GM19438 (cell line): ENCODE results near the gene UBR4.

Source experiments
- ATAC-seq: cut with Tn5 transposase; IDR thresholded peaks from one replicate; pipeline ENCODE4 v1.9.1; 2021; ENCODE audit warnings: low read depth; ENCODE audit not compliant: unreplicated experiment

UBR4 gene

GRCh38 chr1:19100028-19100427, 110.0 kb downstream of the UBR4 start:
- ATAC-seq = no peak

- no peak for ATAC-seq
Observed at GRCh38 chr1:19096990-19097389, 113.1 kb downstream of the UBR4 start.

GRCh38 chr1:19096036-19096833, 113.8 kb downstream of the UBR4 start:
- ATAC-seq = no peak

GRCh38 chr1:19091196-19091953, 118.7 kb downstream of the UBR4 start:
- ATAC-seq = no peak

GRCh38 chr1:19089524-19089923, 120.5 kb downstream of the UBR4 start:
- no peak for ATAC-seq

GRCh38 chr1:19088717-19089442, 121.2 kb downstream of the UBR4 start:
- no peak for ATAC-seq

GRCh38 chr1:19087737-19088594, 122.1 kb downstream of the UBR4 start:
- ATAC-seq = no peak

GRCh38 chr1:19087017-19087736, 122.9 kb downstream of the UBR4 start:
- no peak for ATAC-seq

GRCh38 chr1:19086176-19086875, 123.7 kb downstream of the UBR4 start:
- ATAC-seq = no peak

GRCh38 chr1:19084206-19084738, 125.8 kb downstream of the UBR4 start:
- no peak for ATAC-seq

GRCh38 chr1:19083081-19083480, 127.0 kb downstream of the UBR4 start:
- ATAC-seq = no peak

- ATAC-seq = no peak
Observed at GRCh38 chr1:19081218-19081893, 128.7 kb downstream of the UBR4 start.

GRCh38 chr1:19080721-19081120, 129.3 kb downstream of the UBR4 start:
- ATAC-seq = no peak

- no peak for ATAC-seq
Observed at GRCh38 chr1:19079541-19080472, 130.3 kb downstream of the UBR4 start.

GRCh38 chr1:19078536-19078935, 131.5 kb downstream of the UBR4 start:
- no peak for ATAC-seq

GRCh38 chr1:19076841-19077616, 133.0 kb downstream of the UBR4 start:
- ATAC-seq = no peak
